ENCODE data around the gene OR4D10.

DNA sequence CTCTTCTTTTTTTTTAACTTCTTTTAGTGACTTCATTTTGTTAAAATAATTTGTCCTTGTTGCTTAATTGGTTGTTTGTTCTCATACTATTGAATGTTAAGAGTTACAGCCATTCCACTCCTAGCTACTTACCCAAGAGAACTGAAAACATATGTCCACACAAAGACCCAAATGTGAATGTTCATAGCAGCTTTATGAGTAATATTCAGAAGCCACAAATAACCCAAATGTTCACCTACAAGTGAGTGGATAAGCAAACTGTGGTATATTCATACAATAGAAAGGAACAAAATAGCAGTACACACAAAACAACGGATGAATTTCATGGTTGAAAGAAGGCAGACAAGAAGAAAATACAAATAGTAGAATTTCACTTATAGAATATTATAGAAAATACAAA, 28.8 kb downstream of the OR4D10 start:
- TF ChIP-seq, protein P1, sequence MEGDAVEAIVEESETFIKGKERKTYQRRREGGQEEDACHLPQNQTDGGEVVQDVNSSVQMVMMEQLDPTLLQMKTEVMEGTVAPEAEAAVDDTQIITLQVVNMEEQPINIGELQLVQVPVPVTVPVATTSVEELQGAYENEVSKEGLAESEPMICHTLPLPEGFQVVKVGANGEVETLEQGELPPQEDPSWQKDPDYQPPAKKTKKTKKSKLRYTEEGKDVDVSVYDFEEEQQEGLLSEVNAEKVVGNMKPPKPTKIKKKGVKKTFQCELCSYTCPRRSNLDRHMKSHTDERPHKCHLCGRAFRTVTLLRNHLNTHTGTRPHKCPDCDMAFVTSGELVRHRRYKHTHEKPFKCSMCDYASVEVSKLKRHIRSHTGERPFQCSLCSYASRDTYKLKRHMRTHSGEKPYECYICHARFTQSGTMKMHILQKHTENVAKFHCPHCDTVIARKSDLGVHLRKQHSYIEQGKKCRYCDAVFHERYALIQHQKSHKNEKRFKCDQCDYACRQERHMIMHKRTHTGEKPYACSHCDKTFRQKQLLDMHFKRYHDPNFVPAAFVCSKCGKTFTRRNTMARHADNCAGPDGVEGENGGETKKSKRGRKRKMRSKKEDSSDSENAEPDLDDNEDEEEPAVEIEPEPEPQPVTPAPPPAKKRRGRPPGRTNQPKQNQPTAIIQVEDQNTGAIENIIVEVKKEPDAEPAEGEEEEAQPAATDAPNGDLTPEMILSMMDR (IDR thresholded peaks at IDR 0.05), result no peak
- TF ChIP-seq POLR2A (IDR thresholded peaks at IDR 0.05) (no peak), EP300 (IDR thresholded peaks at IDR 0.05) (no peak)
